Epithelial cell of proximal tubule (primary cell): ENCODE results near the gene ABCA10. TPM values are rescaled to one million over a fixed set of nuclear protein-coding genes. Genes with fewer than 3 reads are reported as not detected.

Experiments used
- DNase-seq: peaks from one replicate; pipeline ENCODE4 v3.0.0-alpha.2; 2011; ENCODE audit warnings: low read depth
- H3K4me3 ChIP-seq: 2 replicates; pipeline ENCODE4 v1.5.1; 2011; ENCODE audit warnings: low read depth, mild to moderate bottlenecking, low read length
- total RNA-seq: library from RNA; depleted of rRNA; stranded (reverse); fragments of >200 nt; gene quantifications from 2 replicates; pipeline ENCODE4 v1.2.3, GENCODE V29; 2015
- TF ChIP-seq, protein P1 (sequence below): conservative IDR thresholded peaks from 2 replicates; pipeline ENCODE4 v1.5.1; 2012; ENCODE audit warnings: low read depth, mild to moderate bottlenecking, low read length

Gene ABCA10
- total RNA-seq, 1 donor from 2014 or later, result under 0.01 TPM

DNA sequence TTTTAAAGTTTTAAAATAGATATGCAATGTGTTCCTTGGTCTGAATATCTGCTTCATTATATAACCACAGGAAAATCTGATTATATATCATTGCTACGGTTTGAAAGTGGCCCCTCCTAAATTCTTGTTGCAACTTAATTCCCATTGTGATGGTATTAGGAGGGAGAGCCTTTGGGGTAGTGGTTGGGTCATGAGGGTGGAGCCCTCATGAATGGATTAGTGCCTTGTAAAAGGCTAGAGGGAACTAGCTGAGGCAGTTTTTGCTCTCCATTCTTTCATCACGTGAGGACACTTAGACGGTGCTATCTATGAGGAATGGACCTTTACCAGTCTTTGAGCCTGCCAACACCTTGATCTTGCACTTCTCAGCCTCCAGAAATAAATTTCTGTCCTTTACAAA lies 94.5 kb downstream of the ABCA10 start:
- TF ChIP-seq, protein P1, sequence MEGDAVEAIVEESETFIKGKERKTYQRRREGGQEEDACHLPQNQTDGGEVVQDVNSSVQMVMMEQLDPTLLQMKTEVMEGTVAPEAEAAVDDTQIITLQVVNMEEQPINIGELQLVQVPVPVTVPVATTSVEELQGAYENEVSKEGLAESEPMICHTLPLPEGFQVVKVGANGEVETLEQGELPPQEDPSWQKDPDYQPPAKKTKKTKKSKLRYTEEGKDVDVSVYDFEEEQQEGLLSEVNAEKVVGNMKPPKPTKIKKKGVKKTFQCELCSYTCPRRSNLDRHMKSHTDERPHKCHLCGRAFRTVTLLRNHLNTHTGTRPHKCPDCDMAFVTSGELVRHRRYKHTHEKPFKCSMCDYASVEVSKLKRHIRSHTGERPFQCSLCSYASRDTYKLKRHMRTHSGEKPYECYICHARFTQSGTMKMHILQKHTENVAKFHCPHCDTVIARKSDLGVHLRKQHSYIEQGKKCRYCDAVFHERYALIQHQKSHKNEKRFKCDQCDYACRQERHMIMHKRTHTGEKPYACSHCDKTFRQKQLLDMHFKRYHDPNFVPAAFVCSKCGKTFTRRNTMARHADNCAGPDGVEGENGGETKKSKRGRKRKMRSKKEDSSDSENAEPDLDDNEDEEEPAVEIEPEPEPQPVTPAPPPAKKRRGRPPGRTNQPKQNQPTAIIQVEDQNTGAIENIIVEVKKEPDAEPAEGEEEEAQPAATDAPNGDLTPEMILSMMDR, result no peak
- DNase-seq, result no peak
- H3K4me3 ChIP-seq, result no peak overlapping the region

DNA sequence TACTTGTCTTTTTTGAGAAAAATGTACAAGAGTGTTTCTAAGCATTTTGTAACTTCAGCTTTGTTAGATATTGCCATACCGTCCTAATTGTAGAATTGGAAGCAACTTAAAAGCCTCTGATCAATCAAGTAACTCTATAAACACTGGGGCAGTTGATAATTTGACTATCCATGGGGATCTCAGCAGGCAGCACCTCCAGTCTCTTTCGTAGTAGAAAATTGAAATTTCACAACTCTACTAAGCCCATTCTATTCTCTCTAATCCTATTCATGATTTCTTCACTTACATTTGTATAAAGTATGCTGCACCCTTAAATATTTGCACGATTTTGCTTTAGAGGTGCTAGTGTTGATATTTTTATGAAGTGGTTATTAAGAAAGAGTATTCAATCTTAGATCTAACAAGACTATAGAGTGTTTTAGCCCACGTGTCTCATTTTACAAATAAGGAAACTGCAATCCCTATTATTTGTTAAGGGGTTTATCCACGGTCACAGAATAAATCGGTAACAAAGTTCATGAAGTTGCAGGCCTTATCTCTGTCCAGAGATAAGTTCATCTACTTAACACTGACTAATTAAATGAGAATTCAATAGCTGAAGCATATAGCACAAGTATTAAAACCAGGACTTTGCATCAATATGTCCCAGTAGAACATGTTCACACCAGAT lies 97.9 kb downstream of the ABCA10 start:
- TF ChIP-seq, protein P1, result no peak
- no peak overlapping the region for H3K4me3 ChIP-seq
- DNase-seq, result no peak

DNA sequence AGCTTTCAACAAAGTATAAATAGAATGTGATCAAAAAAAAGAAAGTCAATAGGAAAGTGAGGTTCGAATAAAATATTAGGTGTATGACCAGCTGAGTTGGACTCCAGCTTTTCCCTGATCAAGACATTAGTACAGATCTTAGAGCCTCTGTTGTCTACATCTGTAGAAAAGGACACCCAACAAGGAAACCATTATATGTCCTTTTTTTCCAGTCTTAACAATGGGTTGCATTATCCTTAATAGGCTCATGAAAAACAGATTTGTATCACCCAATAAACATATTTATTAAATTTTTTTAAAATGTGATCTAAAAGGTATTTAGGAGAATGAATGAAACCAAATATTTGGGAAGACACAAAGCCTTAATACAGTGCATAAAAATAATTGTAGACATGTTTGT lies 105.0 kb downstream of the ABCA10 start:
- TF ChIP-seq, protein P1, result no peak
- H3K4me3 ChIP-seq, result no peak overlapping the region
- no peak for DNase-seq

DNA sequence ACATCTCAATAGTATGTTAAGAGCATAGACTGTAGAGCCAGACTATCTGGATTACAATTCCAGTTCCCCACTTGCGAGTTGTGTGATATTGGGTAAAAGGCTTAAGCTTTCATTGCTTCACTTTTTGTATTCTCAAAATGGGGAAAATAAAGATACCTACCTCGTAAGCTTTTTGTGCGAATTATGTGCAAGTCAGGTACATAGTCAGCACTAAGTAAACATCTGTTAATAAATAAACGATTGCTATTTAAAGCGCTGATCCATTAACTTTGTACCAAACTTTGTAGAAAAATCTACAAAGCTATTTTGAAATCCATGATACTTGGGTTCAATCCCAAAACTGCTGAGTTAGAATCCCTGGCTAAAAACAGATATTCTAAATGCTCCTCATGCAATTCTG lies 106.6 kb downstream of the ABCA10 start:
- no peak overlapping the region for H3K4me3 ChIP-seq
- DNase-seq, result no peak
- TF ChIP-seq, protein P1, result no peak

DNA sequence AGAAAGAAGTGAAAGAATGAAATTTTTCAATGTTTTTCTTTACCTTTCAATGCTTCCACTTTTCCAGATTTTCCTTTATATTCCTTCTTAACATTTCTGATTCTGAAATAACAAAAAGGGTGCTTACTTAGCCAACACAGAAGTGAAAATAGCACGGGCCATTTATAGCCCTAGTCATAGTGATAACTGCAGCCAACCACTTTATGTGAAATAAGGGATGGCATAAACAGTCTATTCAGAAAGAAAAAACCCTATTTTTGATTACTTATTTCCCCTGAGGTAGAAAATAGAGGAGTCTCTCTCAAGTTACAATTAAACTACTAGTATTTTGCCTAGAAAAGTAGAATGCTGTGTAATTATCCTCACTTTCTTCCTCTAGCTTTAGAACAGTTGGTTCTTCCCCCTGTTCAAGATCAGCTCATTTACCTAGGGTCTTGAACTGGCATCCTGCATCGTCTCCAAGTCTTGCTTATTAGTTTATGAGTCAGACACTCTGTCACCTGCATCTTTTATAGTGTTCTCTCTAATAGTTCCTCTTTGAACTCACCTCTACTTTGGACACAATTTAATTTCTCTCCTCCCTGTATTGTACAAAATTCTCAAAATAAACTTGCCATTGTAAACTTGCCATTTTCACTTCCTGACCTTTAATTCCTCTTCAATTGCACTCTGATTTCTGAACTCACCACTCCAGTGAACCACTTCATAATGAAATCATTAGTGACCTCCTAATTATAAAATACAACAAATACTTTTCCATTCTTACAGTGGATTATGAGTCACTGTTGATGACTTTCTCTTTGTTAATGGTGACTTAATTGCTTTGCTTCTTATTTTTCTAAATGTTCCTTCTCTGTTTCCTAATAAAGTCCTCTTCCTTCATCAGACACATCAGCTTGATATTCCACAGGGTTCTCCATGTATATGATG lies 110.5 kb downstream of the ABCA10 start:
- DNase-seq, result no peak
- TF ChIP-seq, protein P1, result no peak
- H3K4me3 ChIP-seq, result no peak overlapping the region

DNA sequence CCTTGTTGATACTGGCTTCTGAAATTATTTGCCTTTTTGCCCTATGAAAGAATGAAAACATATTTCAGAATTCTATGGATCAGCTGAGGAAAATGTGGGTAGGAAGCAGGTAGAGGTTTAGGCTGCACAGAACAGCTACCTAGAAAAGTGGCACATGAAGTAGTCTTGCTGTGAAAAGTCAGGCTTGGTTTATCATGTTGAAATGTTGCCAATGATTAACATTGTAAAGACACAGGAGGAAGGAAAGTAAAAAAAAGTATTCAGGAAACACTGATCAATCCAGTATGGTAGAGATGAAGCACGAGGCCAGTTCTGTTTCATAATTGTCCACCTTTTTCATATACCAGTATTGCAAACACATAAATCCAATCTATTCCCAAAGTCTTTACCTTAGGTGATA lies 116.8 kb downstream of the ABCA10 start:
- H3K4me3 ChIP-seq, result no peak overlapping the region
- TF ChIP-seq, protein P1, result no peak
- DNase-seq, result no peak
